Nephron (organoid): ENCODE measurements around the gene VEGFC.

ENCODE experiments used
- H3K27ac Mint-ChIP-seq, 3 experiments: 2 replicates each; pipeline ENCODE4 v1.8.0; 2020; ENCODE audit warnings: mixed read lengths in 3 of 3, mild to moderate bottlenecking in 2 of 3, moderate library complexity in 1 of 3
- H3K27me3 Mint-ChIP-seq: 2 replicates; pipeline ENCODE4 v1.8.0; 2021; ENCODE audit warnings: low read depth, mild to moderate bottlenecking, moderate library complexity, mixed read lengths
- H3K36me3 Mint-ChIP-seq: 2 replicates; pipeline ENCODE4 v1.8.0; 2020; ENCODE audit warnings: low read depth, mixed read lengths
- H3K4me1 Mint-ChIP-seq: 2 replicates; pipeline ENCODE4 v1.8.0; 2020; ENCODE audit warnings: mixed read lengths
- H3K4me3 Mint-ChIP-seq, 3 experiments: 2 replicates each; pipeline ENCODE4 v1.8.0; 2020; ENCODE audit warnings: mild to moderate bottlenecking in 3 of 3, mixed read lengths in 3 of 3, moderate library complexity in 2 of 3
- H3K9me3 Mint-ChIP-seq: 2 replicates; pipeline ENCODE4 v1.8.0; 2020; ENCODE audit warnings: mixed read lengths
- TF ChIP-seq, protein P1 (sequence below), 3 experiments: fragments of 200-600 bp; sonication (generic); IDR thresholded peaks; one replicate each; pipeline ENCODE4 v1.5.0; 2021; ENCODE audit warnings: antibody characterized with exemption in 3 of 3; ENCODE audit not compliant: unreplicated experiment in 3 of 3

Gene VEGFC

DNA sequence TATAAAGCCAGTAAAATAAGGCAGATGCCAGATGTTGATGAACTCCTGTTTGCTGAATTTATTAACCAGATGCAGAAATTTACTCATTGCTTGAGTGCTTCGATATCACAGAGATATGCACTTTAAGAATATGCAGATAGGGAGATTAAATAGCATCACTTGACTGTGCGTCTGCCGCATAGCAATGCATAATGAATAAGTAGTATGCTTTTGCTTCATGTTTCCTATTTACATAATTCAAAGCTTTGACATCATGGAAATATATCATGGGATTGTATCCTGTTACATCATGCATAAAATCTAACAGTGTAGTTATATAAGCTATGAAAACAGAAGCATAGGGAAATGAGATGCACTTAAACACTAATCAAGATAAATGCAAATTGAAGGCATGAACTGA, 45.9 kb downstream of the VEGFC start:
- Mint-ChIP-seq H3K9me3 (no peaks in the 10 kb centered on the region), H3K27ac (no peak overlapping the region), H3K4me3 (no peak overlapping the region), H3K36me3 (no peaks in the 10 kb centered on the region), H3K4me1 (no peaks in the 10 kb centered on the region), H3K27me3 (no peaks in the 10 kb centered on the region)
- TF ChIP-seq, protein P1, sequence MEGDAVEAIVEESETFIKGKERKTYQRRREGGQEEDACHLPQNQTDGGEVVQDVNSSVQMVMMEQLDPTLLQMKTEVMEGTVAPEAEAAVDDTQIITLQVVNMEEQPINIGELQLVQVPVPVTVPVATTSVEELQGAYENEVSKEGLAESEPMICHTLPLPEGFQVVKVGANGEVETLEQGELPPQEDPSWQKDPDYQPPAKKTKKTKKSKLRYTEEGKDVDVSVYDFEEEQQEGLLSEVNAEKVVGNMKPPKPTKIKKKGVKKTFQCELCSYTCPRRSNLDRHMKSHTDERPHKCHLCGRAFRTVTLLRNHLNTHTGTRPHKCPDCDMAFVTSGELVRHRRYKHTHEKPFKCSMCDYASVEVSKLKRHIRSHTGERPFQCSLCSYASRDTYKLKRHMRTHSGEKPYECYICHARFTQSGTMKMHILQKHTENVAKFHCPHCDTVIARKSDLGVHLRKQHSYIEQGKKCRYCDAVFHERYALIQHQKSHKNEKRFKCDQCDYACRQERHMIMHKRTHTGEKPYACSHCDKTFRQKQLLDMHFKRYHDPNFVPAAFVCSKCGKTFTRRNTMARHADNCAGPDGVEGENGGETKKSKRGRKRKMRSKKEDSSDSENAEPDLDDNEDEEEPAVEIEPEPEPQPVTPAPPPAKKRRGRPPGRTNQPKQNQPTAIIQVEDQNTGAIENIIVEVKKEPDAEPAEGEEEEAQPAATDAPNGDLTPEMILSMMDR (IDR thresholded peaks at IDR 0.05; ENCODE audit: unreplicated experiment in 3 of 3): no peak

DNA sequence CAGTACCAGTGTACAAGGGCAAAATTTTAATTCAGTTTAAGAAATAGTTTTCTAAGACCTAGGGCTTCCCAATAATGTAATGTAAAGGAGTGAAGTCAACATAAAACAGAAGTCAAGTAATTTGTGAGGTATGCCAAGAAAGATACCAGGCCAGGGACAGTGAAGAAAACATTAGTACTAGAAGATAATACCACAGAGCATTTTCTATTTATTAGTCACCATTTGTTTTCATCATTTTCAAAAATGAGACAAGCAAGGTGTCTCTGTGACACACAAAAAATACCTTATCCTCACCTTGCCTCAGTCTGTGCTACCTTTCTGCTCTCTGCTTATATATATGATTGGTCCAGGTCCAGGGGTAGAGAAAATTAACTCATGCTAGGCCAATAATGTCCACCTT, 46.8 kb downstream of the VEGFC start:
- Mint-ChIP-seq H3K36me3 (no peaks in the 10 kb centered on the region), H3K4me3 (no peak overlapping the region), H3K27ac (no peak overlapping the region), H3K9me3 (no peaks in the 10 kb centered on the region), H3K27me3 (no peaks in the 10 kb centered on the region), H3K4me1 (no peaks in the 10 kb centered on the region)
- TF ChIP-seq, protein P1 (IDR thresholded peaks at IDR 0.05; ENCODE audit: unreplicated experiment in 3 of 3): no peak

DNA sequence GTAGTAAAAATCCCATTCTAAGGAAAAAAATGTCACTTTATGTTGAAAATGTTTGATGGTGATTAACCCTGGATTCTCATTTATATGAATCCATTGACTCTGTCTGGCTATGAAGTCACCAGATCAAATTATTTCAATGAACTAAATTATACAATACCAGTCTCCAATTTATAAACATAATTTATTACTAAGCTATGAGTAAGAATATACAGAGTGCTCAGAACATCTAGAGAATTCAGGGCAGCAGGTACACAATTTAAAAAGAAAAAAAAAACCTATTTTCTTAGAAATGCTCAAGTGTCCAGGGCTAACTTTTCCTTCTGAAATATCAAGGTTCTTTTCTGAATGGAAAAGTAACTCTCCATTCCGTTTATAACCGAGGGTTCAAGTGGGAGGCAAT, 48.6 kb downstream of the VEGFC start:
- no peak overlapping the region for H3K4me3 Mint-ChIP-seq
- H3K27me3 Mint-ChIP-seq: no peaks in the 10 kb centered on the region
- H3K9me3 Mint-ChIP-seq: no peaks in the 10 kb centered on the region
- TF ChIP-seq, protein P1 (IDR thresholded peaks at IDR 0.05; ENCODE audit: unreplicated experiment in 3 of 3): no peak
- H3K27ac Mint-ChIP-seq: no peak overlapping the region
- no peaks in the 10 kb centered on the region for H3K36me3 Mint-ChIP-seq
- no peaks in the 10 kb centered on the region for H3K4me1 Mint-ChIP-seq

DNA sequence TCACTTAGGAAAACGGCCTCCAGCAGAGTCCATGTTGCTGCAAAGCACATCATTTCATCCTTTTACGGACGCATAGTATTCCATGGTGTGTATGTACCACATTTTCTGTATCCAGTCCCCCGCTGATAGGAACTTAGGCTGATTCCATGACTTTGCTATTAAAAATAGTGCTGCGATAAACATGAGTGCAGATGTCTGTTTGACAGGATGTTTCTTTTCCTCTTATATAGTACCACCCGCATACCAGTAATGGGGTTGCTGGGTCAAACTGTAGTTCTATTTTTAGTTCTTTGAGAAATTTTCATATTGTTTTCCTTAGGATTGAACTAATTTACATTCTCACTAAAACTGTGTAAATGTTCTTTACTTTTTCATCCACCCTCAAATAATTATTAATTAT, 50.5 kb downstream of the VEGFC start:
- Mint-ChIP-seq H3K9me3 (no peaks in the 10 kb centered on the region), H3K4me1 (no peaks in the 10 kb centered on the region), H3K27ac (no peak overlapping the region), H3K36me3 (no peaks in the 10 kb centered on the region), H3K4me3 (no peak overlapping the region), H3K27me3 (no peaks in the 10 kb centered on the region)
- TF ChIP-seq, protein P1 (IDR thresholded peaks at IDR 0.05; ENCODE audit: unreplicated experiment in 3 of 3): no peak

DNA sequence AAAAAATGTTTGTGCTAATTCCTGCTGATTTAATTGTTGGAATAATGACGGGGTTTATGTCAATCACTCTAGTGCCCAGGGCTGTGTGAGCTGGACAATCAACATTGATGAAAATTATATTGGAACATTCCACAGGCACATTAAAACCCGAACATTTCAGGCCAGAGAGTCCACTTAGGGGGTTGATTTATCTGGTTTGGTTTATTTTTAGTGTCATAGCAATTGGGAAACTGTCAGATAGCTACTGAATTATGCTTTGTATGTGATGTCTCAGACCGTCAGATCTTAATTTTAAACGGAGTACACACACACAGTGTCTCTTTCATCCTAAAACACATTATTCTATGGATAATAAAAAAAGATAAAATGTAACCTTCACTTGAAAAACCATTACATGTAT, 51.5 kb downstream of the VEGFC start:
- H3K9me3 Mint-ChIP-seq: no peaks in the 10 kb centered on the region
- H3K4me1 Mint-ChIP-seq: no peaks in the 10 kb centered on the region
- H3K27ac Mint-ChIP-seq: no peak overlapping the region
- H3K27me3 Mint-ChIP-seq: no peaks in the 10 kb centered on the region
- TF ChIP-seq, protein P1 (IDR thresholded peaks at IDR 0.05; ENCODE audit: unreplicated experiment in 3 of 3): no peak
- no peaks in the 10 kb centered on the region for H3K36me3 Mint-ChIP-seq
- no peak overlapping the region for H3K4me3 Mint-ChIP-seq

DNA sequence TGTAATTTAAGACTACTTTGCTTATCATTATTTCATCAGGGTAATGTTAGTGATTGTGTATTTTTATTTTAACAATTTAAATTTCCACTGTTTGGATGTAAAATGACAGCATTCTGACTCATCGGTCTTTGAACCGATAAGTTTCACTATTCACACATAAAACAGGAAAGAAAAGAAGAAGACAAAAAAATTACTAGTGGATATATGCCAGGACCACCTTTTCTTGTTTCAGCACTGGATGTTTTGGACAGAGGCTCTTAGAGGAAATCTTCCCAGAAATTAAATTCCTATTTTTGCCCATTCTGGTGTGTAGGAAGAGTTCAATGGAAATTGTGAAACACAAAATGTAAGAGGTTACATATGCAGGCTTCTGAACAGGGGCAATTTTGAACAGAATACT, 57.4 kb downstream of the VEGFC start:
- Mint-ChIP-seq H3K27ac (no peak overlapping the region), H3K36me3 (no peaks in the 10 kb centered on the region), H3K4me3 (no peak overlapping the region), H3K9me3 (no peaks in the 10 kb centered on the region), H3K27me3 (no peaks in the 10 kb centered on the region), H3K4me1 (no peaks in the 10 kb centered on the region)
- TF ChIP-seq, protein P1 (IDR thresholded peaks at IDR 0.05; ENCODE audit: unreplicated experiment in 3 of 3): no peak
